ENCODE results near the gene ZDBF2. TPM values are rescaled to one million over a fixed set of nuclear protein-coding genes. Genes with fewer than 3 reads are reported as not detected.

ZDBF2 gene
- total RNA-seq, 1 experiment from 2014 or later, result not detected

GRCh38 chr2:206230060-206230762 is 44.3 kb upstream of the ZDBF2 start:
- no peaks in the 10 kb centered on the region for H3K9me3 Mint-ChIP-seq (ENCODE audit: low read depth, unreplicated experiment)
- CTCF ChIA-PET, result no interaction called here
- no peak overlapping the region for H3K4me3 Mint-ChIP-seq (ENCODE audit: low read depth, unreplicated experiment)
- no peaks in the 10 kb centered on the region for H3K36me3 Mint-ChIP-seq (ENCODE audit: insufficient read depth, unreplicated experiment)
- intact Hi-C loops (cut with micrococcal nuclease; ENCODE audit: unreplicated experiment), result no loop called here
- TF ChIP-seq CTCF (IDR thresholded peaks at IDR 0.05; ENCODE audit: unreplicated experiment), result no peak
- BruUV-seq (replicated peaks), result no TSS peak
- H3K27ac Mint-ChIP-seq (ENCODE audit: unreplicated experiment), result no peak overlapping the region
- DNase-seq, result no peak
- H3K27me3 Mint-ChIP-seq (ENCODE audit: unreplicated experiment), result peaks cover 31% of the 10 kb centered on the region
- no peaks in the 10 kb centered on the region for H3K4me1 Mint-ChIP-seq (ENCODE audit: low read depth, unreplicated experiment)

GRCh38 chr2:206231669-206232286 is 42.7 kb upstream of the ZDBF2 start:
- no TSS peak for BruUV-seq (replicated peaks)

GRCh38 chr2:206232287-206233035 is 42.0 kb upstream of the ZDBF2 start:
- no peaks in the 10 kb centered on the region for H3K4me1 Mint-ChIP-seq (ENCODE audit: low read depth, unreplicated experiment)
- no TSS peak for BruUV-seq (replicated peaks)
- intact Hi-C loops (cut with micrococcal nuclease; ENCODE audit: unreplicated experiment), result no loop called here
- TF ChIP-seq CTCF (IDR thresholded peaks at IDR 0.05; ENCODE audit: unreplicated experiment), result no peak
- H3K27me3 Mint-ChIP-seq (ENCODE audit: unreplicated experiment), result peaks cover 27% of the 10 kb centered on the region
- no peaks in the 10 kb centered on the region for H3K36me3 Mint-ChIP-seq (ENCODE audit: insufficient read depth, unreplicated experiment)
- CTCF ChIA-PET, result no interaction called here
- H3K4me3 Mint-ChIP-seq (ENCODE audit: low read depth, unreplicated experiment), result no peak overlapping the region
- H3K9me3 Mint-ChIP-seq (ENCODE audit: low read depth, unreplicated experiment), result no peaks in the 10 kb centered on the region
- H3K27ac Mint-ChIP-seq (ENCODE audit: unreplicated experiment), result no peak overlapping the region
- DNase-seq, result no peak

More at GRCh38 chr2:206231669-206232286, 42.7 kb upstream of the ZDBF2 start:
- TF ChIP-seq CTCF (IDR thresholded peaks at IDR 0.05; ENCODE audit: unreplicated experiment), result no peak
- Mint-ChIP-seq H3K4me3 (ENCODE audit: low read depth, unreplicated experiment) (no peak overlapping the region), H3K36me3 (ENCODE audit: insufficient read depth, unreplicated experiment) (no peaks in the 10 kb centered on the region), H3K4me1 (ENCODE audit: low read depth, unreplicated experiment) (no peaks in the 10 kb centered on the region), H3K27ac (ENCODE audit: unreplicated experiment) (no peak overlapping the region), H3K9me3 (ENCODE audit: low read depth, unreplicated experiment) (no peaks in the 10 kb centered on the region), H3K27me3 (ENCODE audit: unreplicated experiment) (peaks cover 31% of the 10 kb centered on the region)
- CTCF ChIA-PET, result no interaction called here
- intact Hi-C loops (cut with micrococcal nuclease; ENCODE audit: unreplicated experiment), result no loop called here
- no peak for DNase-seq

- TF ChIP-seq CTCF (IDR thresholded peaks at IDR 0.05; ENCODE audit: unreplicated experiment), result no peak
- H3K27me3 Mint-ChIP-seq (ENCODE audit: unreplicated experiment), result no peaks in the 10 kb centered on the region
- DNase-seq, result no peak
- no TSS peak for BruUV-seq (replicated peaks)
- no peaks in the 10 kb centered on the region for H3K9me3 Mint-ChIP-seq (ENCODE audit: low read depth, unreplicated experiment)
- CTCF ChIA-PET, result no interaction called here
- intact Hi-C loops (cut with micrococcal nuclease; ENCODE audit: unreplicated experiment), result no loop called here
- H3K4me3 Mint-ChIP-seq (ENCODE audit: low read depth, unreplicated experiment), result no peak overlapping the region
- no peaks in the 10 kb centered on the region for H3K36me3 Mint-ChIP-seq (ENCODE audit: insufficient read depth, unreplicated experiment)
- no peak overlapping the region for H3K27ac Mint-ChIP-seq (ENCODE audit: unreplicated experiment)
- H3K4me1 Mint-ChIP-seq (ENCODE audit: low read depth, unreplicated experiment), result no peaks in the 10 kb centered on the region
Observed at GRCh38 chr2:206239157-206239556, 35.3 kb upstream of the ZDBF2 start.
